IMR-90 (cell line): ENCODE results near the gene ANKHD1. TPM values are rescaled to one million over a fixed set of nuclear protein-coding genes. Genes with fewer than 3 reads are reported as not detected.

Experiments used
- ATAC-seq: fragments of 200-7000 bp; cut with Tn5 transposase; 2 replicates; pipeline ENCODE4 v1.9.1; 2020; ENCODE audit warnings: low read depth, mild to moderate bottlenecking, moderate library complexity
- BruUV-seq: library from RNA; stranded (reverse); fragments of 400-500 nt; replicated peaks from 2 replicates; lab custom pipeline; 2021; lab: Mats Ljungman, UMichigan
- CTCF ChIA-PET: fragments of 300-600 bp; formaldehyde crosslinking; extraction: SDS; loops from one replicate; lab custom pipeline; 2021; ENCODE audit warnings: antibody characterized with exemption; lab: Yijun Ruan, JAX
- POLR2A ChIA-PET: fragments of 300-600 bp; sonication (Branson Sonifier 250); formaldehyde crosslinking; loops from one replicate; lab custom pipeline; 2022; ENCODE audit warnings: antibody characterized with exemption; ENCODE audit not compliant: unreplicated experiment; lab: Charles Lee
- DNase-seq: peaks from one replicate; pipeline ENCODE4 v3.0.0; 2013
- H2AFZ ChIP-seq: replicated peaks from 2 replicates; pipeline ENCODE3; 2013; ENCODE audit warnings: low read length, mild to moderate bottlenecking; ENCODE audit not compliant: poor library complexity
- H2AK5ac ChIP-seq: 2 replicates; pipeline ENCODE4 v1.6.1; 2013; ENCODE audit warnings: low read depth, low read length, inconsistent platforms
- H2AK9ac ChIP-seq: replicated peaks from 2 replicates; pipeline ENCODE3; 2013; ENCODE audit warnings: mild to moderate bottlenecking, low read depth, low read length, moderate library complexity; ENCODE audit not compliant: poor library complexity
- H2BK120ac ChIP-seq: 2 replicates; pipeline ENCODE4 v1.6.1; 2013; ENCODE audit warnings: low read depth, low read length, inconsistent platforms
- H2BK15ac ChIP-seq: 3 replicates; pipeline ENCODE4 v1.6.1; 2013; ENCODE audit warnings: low read depth, low read length, inconsistent platforms
- H2BK20ac ChIP-seq: 2 replicates; pipeline ENCODE4 v1.6.1; 2013; ENCODE audit warnings: low read depth, mild to moderate bottlenecking, inconsistent platforms, low read length, moderate library complexity
- H2BK5ac ChIP-seq: 2 replicates; pipeline ENCODE4 v1.6.1; 2013; ENCODE audit warnings: mild to moderate bottlenecking, low read depth, low read length, inconsistent platforms; ENCODE audit not compliant: poor library complexity, severe bottlenecking
- H3K14ac ChIP-seq: replicated peaks from 2 replicates; pipeline ENCODE4 v1.6.1; 2013; ENCODE audit warnings: low read depth, low read length, inconsistent platforms
- H3K18ac ChIP-seq: 2 replicates; pipeline ENCODE4 v1.6.1; 2013; ENCODE audit warnings: low read depth, low read length, control low read depth
- H3K23ac ChIP-seq: 2 replicates; pipeline ENCODE4 v1.6.1; 2013; ENCODE audit warnings: low read depth, low read length, inconsistent platforms
- H3K27ac ChIP-seq: 2 replicates; pipeline ENCODE4 v1.5.1; 2013; ENCODE audit warnings: mild to moderate bottlenecking, control low read depth, low read length; ENCODE audit not compliant: insufficient read depth
- H3K27me3 ChIP-seq: 2 replicates; pipeline ENCODE4 v1.6.1; 2013; ENCODE audit warnings: low read length; ENCODE audit not compliant: control insufficient read depth, insufficient read depth
- H3K36me3 ChIP-seq: 2 replicates; pipeline ENCODE4 v1.6.1; 2013; ENCODE audit warnings: low read length, mixed read lengths; ENCODE audit not compliant: control insufficient read depth, insufficient read depth
- H3K4ac ChIP-seq: 2 replicates; pipeline ENCODE4 v1.6.1; 2013; ENCODE audit warnings: low read depth, low read length, inconsistent platforms
- H3K4me1 ChIP-seq: 2 replicates; pipeline ENCODE4 v1.6.1; 2013; ENCODE audit warnings: low read length, mixed read lengths; ENCODE audit not compliant: control insufficient read depth, insufficient read depth
- H3K4me2 ChIP-seq: 2 replicates; pipeline ENCODE4 v1.6.1; 2013; ENCODE audit warnings: low read depth, mild to moderate bottlenecking, control low read depth, low read length, moderate library complexity
- H3K4me3 ChIP-seq: 2 replicates; pipeline ENCODE4 v1.5.1; 2013; ENCODE audit warnings: low read depth, mild to moderate bottlenecking, control low read depth, low read length, moderate library complexity; ENCODE audit not compliant: insufficient read depth
- H3K56ac ChIP-seq: 2 replicates; pipeline ENCODE4 v1.6.1; 2013; ENCODE audit warnings: low read length, inconsistent platforms; ENCODE audit not compliant: insufficient read depth; ENCODE audit errors: extremely low read depth
- H3K79me1 ChIP-seq, 2 experiments: 2 replicates each; pipeline ENCODE4 v1.6.1; 2013; ENCODE audit warnings: low read length in 2 of 2, inconsistent platforms in 1 of 2, low read depth in 1 of 2
- H3K9ac ChIP-seq: 2 replicates; pipeline ENCODE4 v1.6.1; 2013; ENCODE audit warnings: low read depth, low read length, control low read depth
- H3K9me1 ChIP-seq: 2 replicates; pipeline ENCODE4 v1.6.1; 2013; ENCODE audit warnings: low read length, inconsistent platforms; ENCODE audit not compliant: insufficient read depth
- H3K9me3 ChIP-seq: 2 replicates; pipeline ENCODE4 v1.6.1; 2013; ENCODE audit warnings: low read length; ENCODE audit not compliant: control insufficient read depth, insufficient read depth
- H4K20me1 ChIP-seq: 2 replicates; pipeline ENCODE4 v1.6.1; 2013; ENCODE audit warnings: low read length, inconsistent platforms; ENCODE audit not compliant: insufficient read depth
- H4K5ac ChIP-seq: 2 replicates; pipeline ENCODE4 v1.6.1; 2013; ENCODE audit warnings: mild to moderate bottlenecking, low read depth, low read length, control low read depth
- H4K8ac ChIP-seq, 2 experiments: 2 replicates each; pipeline ENCODE4 v1.6.1; 2013; ENCODE audit warnings: low read depth in 2 of 2, low read length in 2 of 2, control low read depth in 1 of 2, inconsistent platforms in 1 of 2
- H4K91ac ChIP-seq: 2 replicates; pipeline ENCODE4 v1.6.1; 2013; ENCODE audit warnings: low read depth, low read length, inconsistent platforms; ENCODE audit not compliant: insufficient read depth
- BHLHE40 ChIP-seq: fragments of 150-350 bp; IDR thresholded peaks from 2 replicates; pipeline ENCODE4 v1.6.1; 2016; ENCODE audit warnings: mild to moderate bottlenecking, low read depth, low read length
- CEBPB ChIP-seq: IDR thresholded peaks from 2 replicates; pipeline ENCODE4 v1.6.1; 2012; ENCODE audit warnings: low read depth, low read length, improper control_type of control experiment
- CHD1 ChIP-seq: IDR thresholded peaks from 2 replicates; pipeline ENCODE4 v1.6.1; 2012; ENCODE audit warnings: low read depth, low read length, improper control_type of control experiment
- FOS ChIP-seq: fragments of 150-350 bp; IDR thresholded peaks from 2 replicates; pipeline ENCODE4 v1.6.1; 2016; ENCODE audit warnings: low read depth, low read length
- MAFK ChIP-seq: IDR thresholded peaks from 2 replicates; pipeline ENCODE4 v1.6.1; 2012; ENCODE audit warnings: low read depth, low read length, improper control_type of control experiment
- MAZ ChIP-seq: IDR thresholded peaks from 2 replicates; pipeline ENCODE4 v1.6.1; 2012; ENCODE audit warnings: low read depth, mild to moderate bottlenecking, low read length, improper control_type of control experiment, moderate library complexity, borderline replicate concordance
- MXI1 ChIP-seq: IDR thresholded peaks from 2 replicates; pipeline ENCODE4 v1.6.1; 2012; ENCODE audit warnings: low read depth, mild to moderate bottlenecking, low read length, moderate library complexity, borderline replicate concordance
- NFE2L2 ChIP-seq: fragments of 150-350 bp; IDR thresholded peaks from 2 replicates; pipeline ENCODE4 v1.6.1; 2016; ENCODE audit warnings: low read depth, mild to moderate bottlenecking, low read length
- POLR2A ChIP-seq: IDR thresholded peaks from 2 replicates; pipeline ENCODE4 v1.6.1; 2012; ENCODE audit warnings: mild to moderate bottlenecking, low read depth, low read length
- RAD21 ChIP-seq: IDR thresholded peaks from 2 replicates; pipeline ENCODE4 v1.6.1; 2012; ENCODE audit warnings: low read length, improper control_type of control experiment
- RCOR1 ChIP-seq: IDR thresholded peaks from 2 replicates; pipeline ENCODE4 v1.6.1; 2012; ENCODE audit warnings: mild to moderate bottlenecking, low read length, improper control_type of control experiment; ENCODE audit not compliant: insufficient replicate concordance
- SMC3 ChIP-seq: fragments of 150-350 bp; IDR thresholded peaks from 2 replicates; pipeline ENCODE4 v1.6.1; 2016; ENCODE audit warnings: low read depth, mild to moderate bottlenecking, antibody characterized with exemption, low read length, moderate library complexity
- WGBS, 2 experiments: methylation state at CpG; one replicate each; pipeline versions ENCODE4 v1.1.5 to v1.1.7; 2013; ENCODE audit warnings: missing lambda C conversion rate in 2 of 2; ENCODE audit not compliant: insufficient read length in 1 of 2; ENCODE audit errors: extremely low coverage in 2 of 2; 5-methylcytosine and 5-hydroxymethylcytosine counted together
- dilution Hi-C: fragments of 300-500 bp; cut with HindIII; formaldehyde crosslinking; loops from one replicate; pipeline ENCODE4 v1.14.3; 2018; ENCODE audit warnings: low sequenced_read_pairs; ENCODE audit not compliant: unreplicated experiment
- in situ Hi-C: fragments of 300-500 bp; cut with MboI; formaldehyde crosslinking; loops from 3 replicates; pipeline ENCODE4 v1.14.3; 2019; ENCODE audit warnings: low sequenced_read_pairs, inconsistent platforms, mixed read lengths
- intact Hi-C: fragments of 100-400 bp; cut with micrococcal nuclease; formaldehyde crosslinking; loops from 2 replicates; pipeline ENCODE4 v1.10.0; 2022
- polyA plus RNA-seq, 3 experiments: library from polyadenylated mRNA; depleted of rRNA; stranded (reverse); fragments of >200 nt; gene quantifications; 2 replicates each; pipeline ENCODE4 v1.2.3, GENCODE V29; 2012; ENCODE audit warnings: low replicate concordance in 1 of 3
- total RNA-seq: library from RNA; depleted of rRNA; stranded (reverse); fragments of >200 nt; gene quantifications from 2 replicates; pipeline ENCODE4 v1.2.3, GENCODE V29; 2012
- TF ChIP-seq, protein P1 (sequence below): fragments of 150-350 bp; IDR thresholded peaks from 2 replicates; pipeline ENCODE4 v1.6.1; 2016; ENCODE audit warnings: low read depth, mild to moderate bottlenecking, low read length, moderate library complexity, borderline replicate concordance
- TF ChIP-seq, protein P2 (sequence below): fragments of 150-350 bp; IDR thresholded peaks from 2 replicates; pipeline ENCODE4 v1.6.1; 2017; ENCODE audit warnings: mild to moderate bottlenecking, antibody characterized with exemption, low read length, low read depth
- TF ChIP-seq, protein P3 (sequence below): conservative IDR thresholded peaks from 2 replicates; pipeline ENCODE4 v1.5.1; 2012; ENCODE audit warnings: mild to moderate bottlenecking, low read depth, low read length, improper control_type of control experiment

Gene ANKHD1
- total and polyA plus RNA-seq, 2 of the 4 experiments (the other 2 are of a cell fraction): 32.1 to 36.7 TPM

DNA sequence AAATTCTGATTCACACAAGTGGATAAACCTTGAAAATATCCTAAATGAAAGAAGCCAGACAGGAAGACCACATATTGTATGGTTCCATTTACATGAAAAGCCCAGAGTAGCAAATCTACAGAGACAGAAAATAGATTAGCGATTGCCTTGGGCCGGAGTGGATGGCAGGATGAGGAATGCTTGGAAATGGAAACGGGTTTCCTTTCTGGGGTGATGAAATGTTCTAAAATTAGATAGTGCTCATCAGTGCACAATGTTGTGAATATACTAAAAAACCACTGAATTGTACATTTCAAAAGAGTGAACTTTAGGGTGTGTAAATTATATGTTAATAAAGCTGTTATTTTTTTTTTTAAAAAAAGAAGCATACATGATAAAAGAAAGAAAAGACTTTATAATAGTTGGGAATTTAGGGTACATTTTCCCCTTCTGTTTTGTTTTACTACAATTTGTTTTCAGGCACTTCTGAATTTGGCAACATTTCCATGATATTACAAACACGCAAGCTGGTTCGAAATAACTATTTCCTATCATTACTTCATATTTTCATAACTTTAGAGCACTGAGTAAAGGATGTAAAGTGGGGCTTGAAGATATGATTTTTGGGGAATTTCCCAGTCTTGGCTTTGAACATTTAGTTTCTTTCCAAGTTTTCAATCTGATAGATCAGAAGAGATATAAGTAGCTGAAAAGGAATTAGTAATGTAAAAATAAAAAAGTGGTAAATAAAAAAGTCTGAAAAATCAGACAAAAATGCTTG is 186.9 kb downstream of the ANKHD1 start:
- Histone ChIP-seq H2AK5ac (no peak overlapping the region), H3K4me1 (peaks cover 12% of the 10 kb centered on the region), H3K36me3 (no peaks in the 10 kb centered on the region), H3K4me3 (no peak overlapping the region), H3K4ac (no peak overlapping the region; the same call in 1 of the 2 replicates), H2AK9ac (no peak overlapping the region), H3K14ac (no peak overlapping the region), H4K8ac (no peak overlapping the region; a peak in 1 of 4 replicates), H3K9me3 (no peaks in the 10 kb centered on the region), H4K91ac (no peak overlapping the region), H3K27ac (no peak overlapping the region; the same call in 1 of the 2 replicates), H4K5ac (no peak overlapping the region), H3K79me1 (no peaks in the 10 kb centered on the region), H3K56ac (no peak overlapping the region), H3K9ac (no peak overlapping the region), H3K4me2 (no peak overlapping the region), H2BK15ac (no peak overlapping the region), H2BK5ac (no peak overlapping the region), H2AFZ (no peak overlapping the region), H2BK120ac (no peak overlapping the region; the same call in 1 of the 2 replicates), H3K18ac (no peak overlapping the region; the same call in 1 of the 2 replicates), H3K9me1 (no peaks in the 10 kb centered on the region), H4K20me1 (no peaks in the 10 kb centered on the region), H3K27me3 (no peaks in the 10 kb centered on the region), H2BK20ac (no peak overlapping the region), H3K23ac (no peak overlapping the region)
- ATAC-seq (0 out of 2 replicates have a peak, but pooled peaks have one; percentile 25), DNase-seq (peak; percentile 37)
- BruUV-seq: no TSS peak
- CTCF ChIA-PET: interaction anchor here (0.6 kb wide), 1 partner anchor 33 kb away, joined by 3 read pairs; no protein-coding TSS in a partner anchor
- dilution Hi-C loops: no loop called here
- no peak for TF ChIP-seq SMC3
- TF ChIP-seq CEBPB: no peak
- TF ChIP-seq MAZ: no peak
- TF ChIP-seq, protein P1, sequence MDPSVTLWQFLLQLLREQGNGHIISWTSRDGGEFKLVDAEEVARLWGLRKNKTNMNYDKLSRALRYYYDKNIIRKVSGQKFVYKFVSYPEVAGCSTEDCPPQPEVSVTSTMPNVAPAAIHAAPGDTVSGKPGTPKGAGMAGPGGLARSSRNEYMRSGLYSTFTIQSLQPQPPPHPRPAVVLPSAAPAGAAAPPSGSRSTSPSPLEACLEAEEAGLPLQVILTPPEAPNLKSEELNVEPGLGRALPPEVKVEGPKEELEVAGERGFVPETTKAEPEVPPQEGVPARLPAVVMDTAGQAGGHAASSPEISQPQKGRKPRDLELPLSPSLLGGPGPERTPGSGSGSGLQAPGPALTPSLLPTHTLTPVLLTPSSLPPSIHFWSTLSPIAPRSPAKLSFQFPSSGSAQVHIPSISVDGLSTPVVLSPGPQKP: no peak
- no peak for TF ChIP-seq FOS
- no peak for TF ChIP-seq RAD21
- TF ChIP-seq CHD1: no peak
- TF ChIP-seq BHLHE40: no peak
- no peak for TF ChIP-seq POLR2A
- no peak for TF ChIP-seq RCOR1
- TF ChIP-seq, protein P2, sequence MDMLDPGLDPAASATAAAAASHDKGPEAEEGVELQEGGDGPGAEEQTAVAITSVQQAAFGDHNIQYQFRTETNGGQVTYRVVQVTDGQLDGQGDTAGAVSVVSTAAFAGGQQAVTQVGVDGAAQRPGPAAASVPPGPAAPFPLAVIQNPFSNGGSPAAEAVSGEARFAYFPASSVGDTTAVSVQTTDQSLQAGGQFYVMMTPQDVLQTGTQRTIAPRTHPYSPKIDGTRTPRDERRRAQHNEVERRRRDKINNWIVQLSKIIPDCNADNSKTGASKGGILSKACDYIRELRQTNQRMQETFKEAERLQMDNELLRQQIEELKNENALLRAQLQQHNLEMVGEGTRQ: no peak
- no peak for TF ChIP-seq NFE2L2
- TF ChIP-seq MXI1: no peak
- no peak for TF ChIP-seq MAFK
- TF ChIP-seq, protein P3, sequence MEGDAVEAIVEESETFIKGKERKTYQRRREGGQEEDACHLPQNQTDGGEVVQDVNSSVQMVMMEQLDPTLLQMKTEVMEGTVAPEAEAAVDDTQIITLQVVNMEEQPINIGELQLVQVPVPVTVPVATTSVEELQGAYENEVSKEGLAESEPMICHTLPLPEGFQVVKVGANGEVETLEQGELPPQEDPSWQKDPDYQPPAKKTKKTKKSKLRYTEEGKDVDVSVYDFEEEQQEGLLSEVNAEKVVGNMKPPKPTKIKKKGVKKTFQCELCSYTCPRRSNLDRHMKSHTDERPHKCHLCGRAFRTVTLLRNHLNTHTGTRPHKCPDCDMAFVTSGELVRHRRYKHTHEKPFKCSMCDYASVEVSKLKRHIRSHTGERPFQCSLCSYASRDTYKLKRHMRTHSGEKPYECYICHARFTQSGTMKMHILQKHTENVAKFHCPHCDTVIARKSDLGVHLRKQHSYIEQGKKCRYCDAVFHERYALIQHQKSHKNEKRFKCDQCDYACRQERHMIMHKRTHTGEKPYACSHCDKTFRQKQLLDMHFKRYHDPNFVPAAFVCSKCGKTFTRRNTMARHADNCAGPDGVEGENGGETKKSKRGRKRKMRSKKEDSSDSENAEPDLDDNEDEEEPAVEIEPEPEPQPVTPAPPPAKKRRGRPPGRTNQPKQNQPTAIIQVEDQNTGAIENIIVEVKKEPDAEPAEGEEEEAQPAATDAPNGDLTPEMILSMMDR: no peak
- in situ Hi-C loops: no loop called here
- intact Hi-C loops: no loop called here
- POLR2A ChIA-PET: no interaction called here
- no CpG with 5 or more reads among the region's 5 CpGs for WGBS, 2 experiments
